Left lung (tissue), 10 donors: ENCODE data around the gene PGLYRP2. TPM values are rescaled to one million over a fixed set of nuclear protein-coding genes. Genes with fewer than 3 reads are reported as not detected.

Experiments
- ATAC-seq: fragments of 200-7000 bp; cut with Tn5 transposase; one replicate; pipeline ENCODE4 v1.9.1; 2020; ENCODE audit warnings: moderate library complexity
- DNase-seq, 4 donors: peaks; one replicate each; pipeline ENCODE4 v3.0.0-alpha.2; 2013 to 2020
- H3K27ac ChIP-seq, 2 donors: fragments of 200-600 bp; sonication (generic) in 1 of 2; one replicate each; pipeline versions ENCODE4 v1.5.0 to v1.8.0; 2020 to 2021
- H3K27me3 ChIP-seq, 2 donors: fragments of 200-600 bp; sonication (generic) in 1 of 2; one replicate each; pipeline versions ENCODE4 v1.5.0 to v1.8.0; 2020 to 2021
- H3K36me3 ChIP-seq, 2 donors: fragments of 200-600 bp; sonication (generic) in 1 of 2; one replicate each; pipeline versions ENCODE4 v1.5.0 to v1.8.0; 2020 to 2021
- H3K4me1 ChIP-seq, 2 donors: fragments of 200-600 bp; one replicate each; pipeline ENCODE4 v1.8.0; 2021
- H3K4me3 ChIP-seq, 2 donors: fragments of 200-600 bp; sonication (generic) in 1 of 2; one replicate each; pipeline versions ENCODE4 v1.5.0 to v1.8.0; 2020 to 2021; ENCODE audit warnings: mild to moderate bottlenecking in 1 of 2
- H3K9me3 ChIP-seq, 2 donors: fragments of 200-600 bp; sonication (generic) in 1 of 2; one replicate each; pipeline versions ENCODE4 v1.5.0 to v1.8.0; 2020 to 2021
- intact Hi-C, 2 donors: fragments of 100-400 bp; cut with DNase I; formaldehyde crosslinking; loops; one replicate each; pipeline versions ENCODE4 v1.11.2 to v1.14.2; 2022
- polyA plus RNA-seq, 6 donors: library from polyadenylated mRNA; unstranded; fragments of 120-200 nt; gene quantifications; one replicate each; pipeline ENCODE4 v1.2.1, GENCODE V29; 2013; ENCODE audit not compliant: insufficient read length in 6 of 6
- total RNA-seq, 2 donors: library from RNA; stranded (reverse); fragmentation: NEBNext Ultra II Directional; extraction: Animal tissue kit (Norgen Biotek cat#: 25700); gene quantifications; one replicate each; pipeline ENCODE4 v1.2.1, GENCODE V29; 2021
- TF ChIP-seq, protein P1 (sequence below), 2 donors: fragments of 200-600 bp; sonication (generic) in 1 of 2; IDR thresholded peaks; one replicate each; pipeline versions ENCODE4 v1.5.0 to v1.8.0; 2021; ENCODE audit warnings: antibody characterized with exemption in 2 of 2
- donor health status: DM: no; HTN: yes; CAD: no.
- donor health status: DM: no; HTN: no; CAD: no.

PGLYRP2 gene
- total and polyA plus RNA-seq, 8 donors = not detected

DNA sequence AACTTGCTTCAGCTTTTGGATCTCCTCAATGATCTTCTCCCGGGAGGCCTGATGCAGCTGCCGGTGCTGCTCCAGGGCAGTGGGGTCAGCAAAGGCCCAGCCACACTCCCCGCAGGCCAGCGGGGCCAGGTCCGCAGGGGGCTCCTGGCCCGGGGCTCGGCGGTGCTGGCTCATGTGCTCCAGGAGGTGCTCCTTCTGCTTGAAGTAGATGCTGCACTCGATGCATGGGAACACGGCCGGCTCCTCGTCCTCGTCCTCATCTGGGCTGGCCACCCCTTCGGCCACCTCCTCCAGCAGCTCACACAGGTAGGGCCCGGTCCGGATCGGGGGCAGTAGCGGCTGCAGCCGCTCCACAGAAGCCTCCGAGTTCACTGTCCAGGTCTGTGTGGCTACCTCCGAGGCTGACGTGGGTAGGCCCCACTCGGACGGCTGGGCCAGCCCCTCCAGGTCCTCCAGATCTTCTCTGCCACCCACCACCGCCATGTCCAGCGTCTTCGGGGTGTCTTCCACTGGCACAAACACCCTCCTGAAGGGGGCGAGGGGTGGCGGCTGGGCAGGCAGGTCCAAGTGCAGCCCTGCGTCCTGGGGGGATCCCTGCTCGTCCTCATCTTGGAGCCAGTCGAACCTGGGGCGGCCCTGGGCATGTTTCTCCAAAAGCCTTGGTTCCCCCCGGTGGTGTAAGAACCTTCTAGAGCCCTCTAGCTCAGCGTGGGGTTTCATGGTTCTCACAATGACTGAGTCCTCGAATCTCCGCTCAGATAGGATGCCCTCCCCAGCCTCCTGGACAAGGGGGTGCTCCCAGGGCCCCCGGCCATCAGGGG lies 39.3 kb downstream of the PGLYRP2 start:
- Histone ChIP-seq H3K36me3 (peaks cover 0 to 24% of the 10 kb centered on the region in 2 donors), H3K27ac (no peak overlapping the region), H3K4me3 (no peak overlapping the region), H3K27me3 (no peaks in the 10 kb centered on the region), H3K4me1 (no peaks in the 10 kb centered on the region), H3K9me3 (no peaks in the 10 kb centered on the region)
- intact Hi-C loops = no loop called here
- peak in 1 of 4 donors; percentile 70 for DNase-seq
- TF ChIP-seq, protein P1, sequence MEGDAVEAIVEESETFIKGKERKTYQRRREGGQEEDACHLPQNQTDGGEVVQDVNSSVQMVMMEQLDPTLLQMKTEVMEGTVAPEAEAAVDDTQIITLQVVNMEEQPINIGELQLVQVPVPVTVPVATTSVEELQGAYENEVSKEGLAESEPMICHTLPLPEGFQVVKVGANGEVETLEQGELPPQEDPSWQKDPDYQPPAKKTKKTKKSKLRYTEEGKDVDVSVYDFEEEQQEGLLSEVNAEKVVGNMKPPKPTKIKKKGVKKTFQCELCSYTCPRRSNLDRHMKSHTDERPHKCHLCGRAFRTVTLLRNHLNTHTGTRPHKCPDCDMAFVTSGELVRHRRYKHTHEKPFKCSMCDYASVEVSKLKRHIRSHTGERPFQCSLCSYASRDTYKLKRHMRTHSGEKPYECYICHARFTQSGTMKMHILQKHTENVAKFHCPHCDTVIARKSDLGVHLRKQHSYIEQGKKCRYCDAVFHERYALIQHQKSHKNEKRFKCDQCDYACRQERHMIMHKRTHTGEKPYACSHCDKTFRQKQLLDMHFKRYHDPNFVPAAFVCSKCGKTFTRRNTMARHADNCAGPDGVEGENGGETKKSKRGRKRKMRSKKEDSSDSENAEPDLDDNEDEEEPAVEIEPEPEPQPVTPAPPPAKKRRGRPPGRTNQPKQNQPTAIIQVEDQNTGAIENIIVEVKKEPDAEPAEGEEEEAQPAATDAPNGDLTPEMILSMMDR (IDR thresholded peaks at IDR 0.05) = no peak
- no peak for ATAC-seq

DNA sequence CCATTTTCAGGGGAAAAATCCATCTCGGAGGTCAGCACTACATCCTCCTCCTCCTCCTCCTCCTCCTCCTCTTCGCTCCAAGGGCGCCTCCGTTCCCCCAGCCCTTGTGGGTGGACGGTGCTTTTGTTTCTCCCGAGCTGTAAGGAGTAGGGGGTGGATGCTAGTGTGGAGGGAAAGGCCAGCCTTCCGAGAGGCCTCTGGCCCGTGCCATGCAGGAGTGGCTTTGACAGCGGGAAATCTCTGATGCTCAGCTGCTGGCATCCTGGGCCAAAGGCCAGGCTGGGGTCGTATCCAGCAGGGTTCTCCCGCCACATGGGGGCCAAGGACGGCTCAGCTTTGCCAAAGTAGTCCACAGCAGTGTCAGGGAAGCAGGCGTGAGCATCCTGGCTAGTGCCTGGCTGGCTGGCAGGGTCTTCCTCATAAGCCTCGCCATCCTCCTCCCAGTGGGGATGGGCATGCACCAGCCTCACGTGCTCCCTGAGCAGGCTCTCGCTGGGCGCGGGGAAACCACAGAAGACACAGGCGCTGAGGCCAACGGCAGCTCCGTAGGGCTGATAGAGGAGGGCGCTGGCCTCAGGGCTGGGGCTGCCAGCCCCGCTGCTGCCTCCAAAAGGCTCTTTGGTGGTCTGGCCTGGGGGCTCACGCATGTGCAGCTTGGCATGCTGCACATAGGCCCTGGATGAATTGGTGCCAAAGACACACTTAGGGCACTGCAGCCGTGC lies 40.1 kb downstream of the PGLYRP2 start:
- H3K9me3 ChIP-seq = no peaks in the 10 kb centered on the region
- peaks cover 0 to 24% of the 10 kb centered on the region in 2 donors for H3K36me3 ChIP-seq
- TF ChIP-seq, protein P1 (IDR thresholded peaks at IDR 0.05) = no peak
- H3K4me1 ChIP-seq = no peaks in the 10 kb centered on the region
- no peak overlapping the region for H3K27ac ChIP-seq
- DNase-seq = peak in 1 of 4 donors; percentile 61
- ATAC-seq = no peak
- H3K4me3 ChIP-seq = no peak overlapping the region
- intact Hi-C loops = no loop called here
- H3K27me3 ChIP-seq = no peaks in the 10 kb centered on the region

DNA sequence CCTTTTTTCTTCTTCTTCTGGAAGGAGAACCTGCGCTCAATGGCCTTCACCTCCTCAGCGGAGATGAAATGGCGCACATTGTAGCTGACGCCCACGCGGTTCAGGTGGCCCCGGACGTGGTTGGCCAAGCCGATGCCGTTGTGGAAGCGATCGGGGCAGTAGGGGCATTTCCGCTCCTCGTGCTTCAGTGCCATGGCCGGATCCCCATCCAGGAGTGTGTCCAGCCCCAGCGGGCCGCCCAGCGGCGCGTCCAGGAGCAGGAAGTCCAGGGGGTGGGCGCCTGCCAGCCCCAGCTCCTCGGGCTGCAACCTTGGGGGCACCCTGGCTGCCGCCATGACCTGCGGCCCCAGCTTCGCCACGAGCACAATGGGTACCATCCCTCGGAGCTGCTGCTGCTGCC lies 40.7 kb downstream of the PGLYRP2 start:
- Histone ChIP-seq H3K4me1 (peaks cover under 1 to 4% of the 10 kb centered on the region in 2 donors), H3K27me3 (no peaks in the 10 kb centered on the region), H3K4me3 (no peak overlapping the region), H3K9me3 (no peaks in the 10 kb centered on the region), H3K27ac (no peak overlapping the region), H3K36me3 (peaks cover 0 to 24% of the 10 kb centered on the region in 2 donors)
- ATAC-seq (no peak), DNase-seq (no peak)
- TF ChIP-seq, protein P1 (IDR thresholded peaks at IDR 0.05) = no peak
- intact Hi-C loops = no loop called here

DNA sequence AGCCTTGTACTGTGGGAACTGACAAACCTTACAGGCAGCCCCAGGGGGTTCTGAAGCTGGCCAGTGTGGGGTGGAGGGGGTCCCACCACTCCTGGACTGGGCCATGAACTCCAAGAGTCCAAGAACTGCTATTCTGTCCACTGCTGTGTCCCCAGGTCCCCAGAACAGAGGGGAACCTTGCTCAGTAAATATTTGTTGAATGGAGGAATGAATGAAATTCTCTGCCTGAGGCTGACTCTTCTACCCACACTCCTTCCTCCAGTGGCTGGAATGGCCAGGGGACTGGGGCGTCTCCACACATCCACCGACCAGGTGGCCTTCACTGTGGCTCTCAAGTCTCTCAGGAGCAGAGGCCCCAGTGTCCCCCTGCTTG lies 41.2 kb downstream of the PGLYRP2 start:
- H3K36me3 ChIP-seq = peaks cover 0 to 24% of the 10 kb centered on the region in 2 donors
- no peak overlapping the region for H3K27ac ChIP-seq
- intact Hi-C loops = no loop called here

More for the DNA sequence above, 41.2 kb downstream of the PGLYRP2 start:
- no peak overlapping the region for H3K4me3 ChIP-seq
- H3K27me3 ChIP-seq = no peaks in the 10 kb centered on the region
- no peaks in the 10 kb centered on the region for H3K9me3 ChIP-seq
- peak in 1 of 4 donors; percentile 13 for DNase-seq
- TF ChIP-seq, protein P1 (IDR thresholded peaks at IDR 0.05) = no peak
- H3K4me1 ChIP-seq = peaks cover 4 to 9% of the 10 kb centered on the region in 2 donors
- ATAC-seq = no peak
